GM21423 (cell line): ENCODE results near the gene VAT1.
"Not testable (repeated sequence)": the region's sequence is repeated elsewhere in the genome, so short reads cannot be mapped to it uniquely, and the experiment has no call there.

Experiments
- ATAC-seq: cut with Tn5 transposase; IDR thresholded peaks from one replicate; pipeline ENCODE4 v1.9.1; 2021; ENCODE audit warnings: mild to moderate bottlenecking, moderate library complexity; ENCODE audit not compliant: unreplicated experiment

VAT1 gene

GRCh38 chr17:43010667-43011308, 11.4 kb downstream of the VAT1 start:
- no peak for ATAC-seq

GRCh38 chr17:43006639-43007551, 15.3 kb downstream of the VAT1 start, which contains the start of gene IFI35:
IFI35 (plus strand) TSS chr17:43006784; CDS start chr17:43006948, 164 bp downstream.
- ATAC-seq, result no peak

DNA sequence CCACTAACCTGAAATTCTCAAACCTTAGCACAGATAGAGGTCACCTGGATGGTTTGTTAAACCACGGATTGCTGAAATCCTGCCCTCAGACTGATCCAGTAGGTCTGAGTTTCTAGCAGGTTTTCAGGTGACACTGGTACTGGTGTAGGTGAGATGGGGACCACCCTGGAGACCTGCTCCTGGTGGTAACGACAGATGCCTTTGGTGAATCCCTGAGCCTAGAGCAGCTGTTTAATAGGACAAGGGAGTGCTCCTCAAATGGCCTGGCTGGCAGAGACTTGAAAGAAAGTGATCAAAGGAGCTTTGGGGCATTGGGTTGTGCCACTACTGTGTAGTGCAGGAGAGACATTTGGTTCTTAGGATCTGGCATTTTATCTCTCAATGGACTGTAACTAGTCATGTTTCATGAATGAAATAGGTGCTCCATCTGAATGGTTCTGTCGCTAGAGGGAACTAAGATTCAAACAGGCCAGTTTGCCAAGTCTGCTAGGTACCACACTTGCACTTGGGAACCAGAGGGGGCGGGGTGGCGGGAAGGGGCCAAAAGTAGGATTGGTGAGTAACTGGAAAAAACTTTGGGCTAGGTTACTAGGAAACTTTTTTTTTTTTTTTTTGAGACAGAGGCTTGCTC, 18.5 kb downstream of the VAT1 start:
- ATAC-seq, result no peak

GRCh38 chr17:43000894-43001293, 21.3 kb downstream of the VAT1 start:
- not testable (repeated sequence) for ATAC-seq

DNA sequence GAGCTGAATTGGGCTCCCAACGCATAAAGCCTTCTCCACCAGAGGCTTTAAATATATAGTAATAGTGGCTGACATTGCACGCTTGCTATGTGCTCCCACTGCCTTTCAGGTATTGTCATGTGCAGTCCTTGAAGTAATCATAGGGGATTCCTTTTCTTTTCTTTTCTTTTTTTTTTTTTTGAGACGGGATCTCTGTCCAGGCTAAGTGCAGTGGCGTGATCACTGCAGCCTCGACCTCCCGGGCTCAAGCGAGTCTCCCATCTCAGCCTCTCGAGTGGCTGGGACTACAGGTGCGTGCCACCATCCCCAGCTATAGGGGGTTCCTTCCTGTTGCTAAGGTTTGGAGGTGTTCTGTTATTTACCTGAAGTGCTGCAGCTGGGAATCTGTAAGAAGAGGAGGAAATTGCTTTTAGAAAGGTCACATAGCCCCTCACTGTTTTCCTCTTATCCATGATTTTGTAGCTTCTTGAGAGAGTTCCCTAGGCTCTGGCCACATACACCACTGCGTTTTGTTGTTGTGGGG, 23.1 kb downstream of the VAT1 start:
- no peak for ATAC-seq

- peak; percentile 91 for ATAC-seq
These were observed 23.9 kb downstream of the VAT1 start, which contains the start of gene RPL27 for GRCh38 chr17:42997984-42998938. RPL27 (plus strand) TSS chr17:42998419; CDS start chr17:42998751, 332 bp downstream.

GRCh38 chr17:42997390-42997983, 24.7 kb downstream of the VAT1 start:
- no peak for ATAC-seq

DNA sequence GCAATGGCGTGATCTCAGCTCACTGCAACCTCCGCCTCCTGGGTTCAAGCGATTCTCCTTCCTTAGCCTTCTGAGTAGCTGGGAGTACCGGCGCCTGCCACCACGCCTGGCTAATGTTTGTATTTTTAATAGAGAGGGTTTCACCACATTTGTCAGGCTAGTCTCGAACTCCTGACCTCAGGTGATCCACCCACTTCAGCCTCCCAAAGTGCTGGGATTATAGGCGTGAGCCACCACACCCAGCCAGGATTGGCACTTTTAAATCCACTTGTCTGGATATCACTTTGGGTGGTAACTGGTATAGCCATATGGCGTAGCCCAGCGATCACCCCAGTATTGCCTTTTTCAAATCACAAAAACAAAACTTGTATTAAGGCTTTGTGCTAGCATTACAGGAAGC, 28.3 kb downstream of the VAT1 start:
- not testable (repeated sequence) for ATAC-seq

GRCh38 chr17:42992872-42993271, 29.3 kb downstream of the VAT1 start:
- ATAC-seq, result no peak

DNA sequence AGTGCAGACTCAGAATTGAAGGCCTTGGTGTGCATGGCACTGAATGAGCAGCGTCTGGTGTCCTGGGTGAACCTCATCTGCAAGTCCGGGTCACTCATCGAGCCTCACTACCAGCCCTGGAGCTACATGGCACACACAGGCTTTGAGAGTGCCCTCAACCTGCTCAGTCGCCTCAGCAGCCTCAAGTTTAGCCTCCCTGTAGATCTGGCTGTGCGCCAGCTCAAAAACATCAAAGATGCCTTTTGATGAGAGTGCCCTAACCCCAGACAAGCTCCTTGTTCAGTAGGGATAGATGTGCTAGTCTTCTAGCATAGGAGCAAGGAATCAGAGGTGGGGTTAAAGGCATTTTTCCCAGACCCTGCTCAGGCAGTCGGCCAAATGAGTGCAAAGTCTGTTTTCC, 30.7 kb downstream of the VAT1 start:
- no peak for ATAC-seq

DNA sequence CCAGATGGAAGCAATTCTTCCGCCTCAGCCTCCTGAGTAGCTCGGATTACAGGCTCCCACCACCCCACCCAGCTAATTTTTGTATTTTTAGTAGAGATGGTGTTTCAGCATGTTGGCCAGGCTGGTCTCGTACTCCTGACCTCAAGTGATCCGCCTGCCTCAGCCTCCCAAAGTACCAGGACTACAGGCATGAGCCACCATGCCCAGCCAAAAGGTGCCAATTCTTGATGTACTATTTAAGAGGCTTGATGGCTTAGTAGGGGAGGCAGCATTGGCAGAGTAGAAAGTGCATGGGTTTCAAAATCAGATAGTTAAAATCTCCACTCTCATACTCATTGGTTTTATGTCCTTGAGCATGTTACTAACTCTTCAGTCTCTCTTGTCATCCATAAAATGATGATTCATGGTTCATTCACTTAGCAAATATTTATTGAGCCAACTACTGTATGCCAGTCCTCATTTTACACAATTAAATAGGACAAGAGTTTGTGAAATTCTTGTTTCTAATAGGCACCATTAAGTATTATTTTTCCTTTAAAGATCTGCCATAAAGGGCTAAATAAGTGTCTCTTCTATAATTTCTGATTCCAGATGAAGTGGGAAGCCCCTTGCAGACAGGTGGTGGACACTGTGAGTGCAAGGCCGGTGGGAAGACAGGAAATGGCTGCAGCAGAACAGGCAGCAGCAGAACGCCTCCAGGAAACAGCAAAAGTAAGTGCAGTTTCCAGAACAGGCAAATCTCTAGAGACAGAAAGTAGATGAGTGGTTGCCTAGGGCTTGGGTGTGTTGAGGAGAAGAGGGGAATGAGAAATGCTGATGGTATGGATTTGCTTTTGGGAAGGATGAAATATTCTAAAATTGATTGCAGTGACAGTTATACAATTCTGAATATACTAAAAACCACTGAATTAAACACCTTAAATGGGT, 32.2 kb downstream of the VAT1 start:
- ATAC-seq, result no peak

DNA sequence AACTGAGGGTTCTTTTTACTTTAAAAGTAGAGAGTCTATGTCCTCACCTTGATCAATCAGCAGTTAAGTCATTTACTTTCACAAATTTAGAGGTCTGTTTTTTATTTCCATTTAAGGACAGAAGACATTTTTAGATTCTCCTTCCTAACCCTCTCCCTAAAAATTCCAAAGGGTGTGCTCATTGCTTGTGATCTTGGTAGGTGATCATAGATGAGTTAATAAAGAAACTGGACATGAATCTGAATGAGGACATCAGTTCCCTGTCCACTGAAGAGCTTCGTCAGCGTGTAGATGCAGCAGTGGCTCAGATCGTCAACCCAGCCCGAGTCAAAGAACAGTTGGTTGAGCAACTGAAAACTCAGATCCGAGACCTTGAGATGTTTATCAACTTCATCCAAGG, 33.0 kb downstream of the VAT1 start:
- no peak for ATAC-seq

DNA sequence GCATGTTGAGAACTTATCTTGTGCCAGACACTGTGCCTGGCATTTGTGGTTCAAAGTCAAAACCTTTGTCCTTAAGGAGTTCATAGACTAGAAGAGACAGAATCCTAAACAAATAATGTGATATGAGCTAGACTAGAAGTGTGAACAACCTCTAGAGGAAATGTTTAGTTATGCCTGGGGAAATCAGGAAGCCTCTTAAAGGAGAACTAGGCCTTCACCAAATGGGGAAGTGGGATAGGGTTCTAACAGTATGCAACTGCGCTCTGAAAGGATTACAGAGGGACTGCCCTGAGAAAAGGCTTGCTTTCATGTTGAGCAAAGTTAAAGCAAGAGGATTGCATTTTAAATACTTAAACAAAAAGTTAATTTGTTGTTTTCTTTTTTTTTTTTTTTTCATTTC, 37.0 kb downstream of the VAT1 start:
- peak; percentile 45 for ATAC-seq

GRCh38 chr17:42982266-42982665, 39.9 kb downstream of the VAT1 start:
- no peak for ATAC-seq

DNA sequence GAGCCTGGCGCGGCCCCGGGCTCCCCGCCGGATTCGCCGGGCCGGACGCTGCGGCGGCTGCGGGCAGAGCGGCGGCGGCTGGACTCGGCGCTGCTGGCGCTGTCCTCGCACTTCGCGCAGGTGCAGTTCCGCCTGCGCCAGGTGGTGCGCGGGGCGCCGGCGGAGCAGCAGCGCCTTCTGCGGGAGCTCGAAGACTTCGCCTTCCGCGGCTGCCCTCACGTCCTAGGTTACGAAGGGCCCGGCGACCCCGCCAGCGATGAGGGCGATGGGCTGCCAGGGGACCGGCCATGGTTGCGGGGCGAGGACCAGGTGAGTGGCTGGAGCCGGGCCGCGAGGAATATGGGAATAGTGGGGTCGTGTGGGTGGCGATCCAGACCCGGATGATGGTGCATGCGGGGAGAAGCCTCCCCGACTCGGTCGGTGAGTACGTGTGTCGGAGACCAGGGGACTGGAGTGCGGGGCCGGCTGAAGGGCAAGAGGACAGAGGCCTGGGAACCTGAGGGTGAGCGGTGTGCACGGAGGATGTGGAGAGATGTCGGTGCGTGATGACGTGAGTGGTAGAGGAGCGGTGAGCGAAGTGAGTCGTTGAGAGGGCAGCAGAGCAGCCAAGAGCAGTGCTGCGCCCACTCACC, 41.3 kb downstream of the VAT1 start:
- ATAC-seq, result peak; percentile 46

GRCh38 chr17:42980274-42980765, 41.9 kb downstream of the VAT1 start, which contains the start of gene RUNDC1:
RUNDC1 (plus strand) TSS chr17:42980565; CDS start chr17:42980577, 12 bp downstream.
- peak; percentile 54 for ATAC-seq

DNA sequence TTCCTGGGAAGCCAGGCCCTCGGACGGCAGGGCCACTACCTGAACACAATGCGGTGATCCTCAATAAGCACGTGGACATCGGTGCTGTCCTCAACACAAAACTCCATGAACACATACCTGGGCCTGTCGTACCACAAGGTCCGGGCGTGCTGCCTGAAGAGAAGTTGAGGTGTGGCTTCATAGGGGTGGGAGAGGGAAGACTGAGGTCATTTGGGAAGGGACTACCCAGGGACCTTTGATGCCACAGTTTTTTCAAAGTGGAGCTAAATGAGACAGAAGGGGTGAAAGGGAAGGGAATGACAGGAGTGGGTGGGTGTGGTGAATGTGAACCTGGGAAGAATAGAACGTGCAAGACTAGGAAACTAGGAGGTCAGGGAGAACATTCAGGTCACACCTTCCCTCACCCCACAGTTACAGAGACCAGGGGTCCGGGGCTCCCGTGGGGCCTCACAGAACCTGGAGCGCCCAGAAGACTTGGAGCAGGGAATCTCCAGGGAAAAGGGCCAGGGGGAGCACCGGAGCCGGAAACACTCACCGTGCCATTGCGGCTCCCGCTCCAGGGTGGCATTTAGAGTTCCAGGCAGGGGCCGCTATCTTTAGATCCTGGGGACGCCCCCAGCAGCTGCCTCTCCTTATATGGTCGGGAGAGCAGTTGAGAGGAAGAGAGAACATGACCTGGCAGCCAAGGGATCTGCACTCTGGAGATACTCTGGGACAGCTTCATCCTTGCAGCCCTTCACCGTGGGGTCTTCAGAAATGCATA, 42.5 kb downstream of the VAT1 start, which contains the start of gene PTGES3L:
PTGES3L (minus strand) TSS at position 570 of the 763 bp plus-strand sequence; CDS start at position 543, 27 bp downstream.
- no peak for ATAC-seq
